Stimulated activated naive B cell treated with anti-CD40 and anti-IgM and Interleukin-4, amounts not matched to agents 10 μg/mL and 1 μg/mL and 100 μg/mL, for 72 hours (primary cell): ENCODE results near the gene POMZP3.
"Not testable (repeated sequence)": the region's sequence is repeated elsewhere in the genome, so short reads cannot be mapped to it uniquely, and the experiment has no call there.

Experiments
- ATAC-seq, 2 donors: fragments of 150-1000 bp; cut with Tn5 transposase; replicated peaks; 2 replicates each; pipeline ENCODE4 v1.10.0; 2021; ENCODE audit warnings: moderate library complexity in 1 of 2
- DNase-seq: peaks from one replicate; pipeline ENCODE4 v3.0.0; 2021
- H3K27ac Mint-ChIP-seq: one replicate; pipeline ENCODE4 v1.8.0; 2022; ENCODE audit warnings: mild to moderate bottlenecking, mixed read lengths
- H3K27me3 Mint-ChIP-seq, 2 donors: one replicate each; pipeline ENCODE4 v1.8.0; 2022; ENCODE audit warnings: mixed read lengths in 2 of 2
- H3K36me3 Mint-ChIP-seq, 2 donors: one replicate each; pipeline ENCODE4 v1.8.0; 2022; ENCODE audit warnings: mixed read lengths in 2 of 2, mild to moderate bottlenecking in 1 of 2
- H3K4me1 Mint-ChIP-seq, 2 donors: one replicate each; pipeline ENCODE4 v1.8.0; 2022; ENCODE audit warnings: mixed read lengths in 2 of 2, mild to moderate bottlenecking in 1 of 2
- H3K4me3 Mint-ChIP-seq, 2 donors: one replicate each; pipeline ENCODE4 v1.8.0; 2022; ENCODE audit warnings: mild to moderate bottlenecking in 2 of 2, mixed read lengths in 2 of 2, moderate library complexity in 1 of 2
- H3K9me3 Mint-ChIP-seq, 2 donors: one replicate each; pipeline ENCODE4 v1.8.0; 2022; ENCODE audit warnings: mixed read lengths in 2 of 2, mild to moderate bottlenecking in 1 of 2

Gene POMZP3

DNA sequence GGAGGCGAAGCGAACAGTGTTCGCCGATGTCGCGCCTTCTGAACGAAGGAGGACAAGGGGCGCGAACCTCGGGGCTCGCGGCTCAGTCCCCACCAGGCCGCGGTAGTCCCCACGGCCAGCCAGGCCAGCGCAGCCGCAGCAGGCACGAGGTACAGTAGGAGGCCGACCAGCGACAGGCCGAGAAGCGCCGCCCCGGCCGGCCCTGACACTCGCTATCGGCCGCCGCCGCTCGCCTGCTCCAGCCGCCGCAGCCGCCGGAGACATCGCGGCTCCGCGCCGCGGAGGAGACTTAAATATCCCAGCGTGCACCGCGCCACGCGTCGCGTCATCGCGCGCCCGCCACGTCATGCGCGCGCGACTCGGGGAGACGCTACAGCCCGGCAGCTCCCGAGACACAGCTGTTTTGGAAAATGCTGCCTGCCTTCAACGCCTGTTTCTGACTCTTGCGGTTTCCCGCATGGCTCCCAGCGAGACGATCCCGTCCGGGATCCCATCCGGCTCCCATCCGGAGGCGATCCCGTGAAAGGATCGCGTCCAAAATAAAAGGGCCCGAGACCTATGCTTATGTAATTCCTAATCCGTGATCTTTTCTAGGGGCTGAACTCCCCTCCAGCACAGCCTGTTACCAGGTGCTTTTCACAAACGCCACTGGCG lies at the start of gene POMZP3:
Gene POMZP3 (minus strand): TSS at position 291 of the 654 bp plus-strand sequence. CDS start 1,215 bp downstream, outside the sequence.
- Mint-ChIP-seq H3K4me3 (peak within 1 kb of the TSS; percentile 89 to 93), H3K27ac (peak within 1 kb of the TSS; percentile 96), H3K36me3 (peaks cover 13 to 15% of the 10 kb centered on the region in 2 donors), H3K4me1 (peaks cover 3 to 11% of the 10 kb centered on the region in 2 donors)
- DNase-seq, result peak; percentile 40
- H3K9me3 Mint-ChIP-seq, H3K27me3 Mint-ChIP-seq: not testable (repeated sequence)
- peak; percentile 94 to 95 for ATAC-seq

DNA sequence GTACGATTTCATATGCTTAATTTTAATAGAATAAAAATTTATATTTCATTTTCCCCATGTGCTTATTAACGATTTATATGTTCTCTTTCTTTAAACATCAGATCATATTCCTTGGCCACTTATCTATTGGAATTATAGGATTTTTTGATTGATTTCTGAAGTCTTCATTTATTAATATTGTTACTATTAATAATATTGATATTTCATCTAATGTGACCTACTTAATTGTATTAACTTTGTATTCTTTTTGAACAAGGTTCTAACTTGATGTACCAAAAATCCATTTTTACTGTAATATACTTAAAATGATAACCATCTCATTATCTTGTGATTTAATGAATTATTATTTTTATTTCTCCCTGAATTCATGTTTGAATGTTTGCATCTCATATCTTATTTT lies 48.7 kb upstream of the POMZP3 start:
- DNase-seq, H3K27ac Mint-ChIP-seq, ATAC-seq, H3K4me3 Mint-ChIP-seq, H3K36me3 Mint-ChIP-seq, H3K4me1 Mint-ChIP-seq, H3K9me3 Mint-ChIP-seq: not testable (repeated sequence)
- H3K27me3 Mint-ChIP-seq, result peaks cover 0 to 11% of the 10 kb centered on the region in 2 donors

DNA sequence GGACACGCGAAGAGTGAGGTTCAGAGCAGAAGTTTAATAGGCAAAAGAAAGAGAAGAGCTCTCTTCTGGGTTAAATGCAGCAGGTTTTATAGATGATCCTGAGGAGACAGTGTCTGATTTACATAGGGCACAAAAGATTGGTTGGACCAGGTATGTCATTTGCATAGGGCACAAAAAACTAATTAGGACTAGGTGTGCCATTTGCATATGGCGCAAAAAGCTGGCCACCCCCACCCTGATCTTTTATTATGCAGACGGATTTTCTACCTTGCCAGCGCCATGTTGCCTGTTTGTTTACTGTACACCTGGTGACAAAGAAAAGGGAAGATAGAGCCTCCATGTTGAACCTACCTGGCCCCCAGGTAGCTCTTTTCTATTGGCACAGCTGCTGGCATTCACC lies 46.3 kb upstream of the POMZP3 start:
- not testable (repeated sequence) for H3K4me1 Mint-ChIP-seq, H3K36me3 Mint-ChIP-seq, DNase-seq, H3K9me3 Mint-ChIP-seq, H3K27me3 Mint-ChIP-seq, H3K27ac Mint-ChIP-seq, ATAC-seq, H3K4me3 Mint-ChIP-seq

DNA sequence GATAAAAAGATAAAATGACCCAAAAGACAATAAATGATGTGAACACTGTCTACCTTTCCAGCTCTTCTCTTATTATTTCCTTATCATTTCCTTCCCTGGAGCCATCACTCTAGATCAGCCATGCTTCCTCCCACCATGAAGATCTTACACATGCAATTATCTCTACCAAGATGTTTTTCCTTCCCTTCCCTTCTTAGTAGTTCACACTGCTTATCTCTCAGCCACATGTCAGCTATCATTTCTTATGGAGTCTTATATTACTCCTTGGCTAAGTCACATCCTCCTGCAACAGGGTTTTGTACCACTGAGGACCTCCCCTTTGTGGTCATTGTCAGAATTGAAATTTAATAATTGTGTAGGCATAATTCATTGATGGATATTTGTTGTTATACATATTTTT lies 32.1 kb upstream of the POMZP3 start:
- not testable (repeated sequence) for H3K27me3 Mint-ChIP-seq, H3K4me3 Mint-ChIP-seq, H3K4me1 Mint-ChIP-seq, ATAC-seq, H3K27ac Mint-ChIP-seq, H3K36me3 Mint-ChIP-seq, DNase-seq, H3K9me3 Mint-ChIP-seq

DNA sequence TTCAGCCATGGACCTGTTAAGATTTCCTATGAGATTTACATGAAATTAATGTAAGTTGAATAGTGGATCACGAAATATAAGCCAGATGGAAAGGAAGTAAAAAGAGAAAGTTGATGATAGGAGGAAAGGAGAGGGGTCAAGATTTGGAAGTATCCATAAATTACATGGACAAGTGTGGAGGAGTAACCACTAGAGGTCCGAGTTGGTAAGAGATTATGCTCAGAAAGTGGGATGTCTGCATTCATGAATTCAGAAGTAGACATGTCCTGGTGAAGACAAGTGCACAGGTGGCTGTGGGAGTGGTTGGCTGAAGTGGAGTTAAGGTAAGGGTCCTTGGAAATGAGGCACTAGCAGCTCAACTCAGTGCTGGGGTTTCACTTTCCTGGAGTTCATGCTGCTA lies 29.3 kb upstream of the POMZP3 start:
- not testable (repeated sequence) for H3K27me3 Mint-ChIP-seq, H3K36me3 Mint-ChIP-seq, ATAC-seq, H3K4me1 Mint-ChIP-seq, H3K4me3 Mint-ChIP-seq, H3K27ac Mint-ChIP-seq, H3K9me3 Mint-ChIP-seq, DNase-seq

DNA sequence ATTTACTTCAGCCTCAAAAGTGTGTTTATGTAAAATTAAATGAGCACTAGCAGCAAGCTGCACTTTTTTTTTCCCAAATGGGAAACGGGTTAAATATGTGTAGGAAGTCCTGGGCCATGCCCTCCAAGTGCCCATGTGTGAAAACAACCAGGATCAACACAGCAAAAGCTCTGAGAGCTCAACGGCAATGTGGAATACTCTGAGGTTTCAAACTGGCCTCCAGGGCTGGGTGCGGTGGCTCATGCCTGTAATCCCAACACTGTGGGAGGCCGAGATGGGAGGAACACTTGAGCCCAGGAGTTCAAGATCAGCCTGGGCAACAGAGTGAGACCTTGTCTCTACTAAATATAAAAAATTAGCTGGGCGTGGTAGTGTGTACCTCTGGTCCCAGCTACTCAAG lies 15.5 kb upstream of the POMZP3 start:
- H3K36me3 Mint-ChIP-seq, DNase-seq, H3K4me1 Mint-ChIP-seq, H3K27me3 Mint-ChIP-seq, H3K4me3 Mint-ChIP-seq, H3K27ac Mint-ChIP-seq, H3K9me3 Mint-ChIP-seq, ATAC-seq: not testable (repeated sequence)

DNA sequence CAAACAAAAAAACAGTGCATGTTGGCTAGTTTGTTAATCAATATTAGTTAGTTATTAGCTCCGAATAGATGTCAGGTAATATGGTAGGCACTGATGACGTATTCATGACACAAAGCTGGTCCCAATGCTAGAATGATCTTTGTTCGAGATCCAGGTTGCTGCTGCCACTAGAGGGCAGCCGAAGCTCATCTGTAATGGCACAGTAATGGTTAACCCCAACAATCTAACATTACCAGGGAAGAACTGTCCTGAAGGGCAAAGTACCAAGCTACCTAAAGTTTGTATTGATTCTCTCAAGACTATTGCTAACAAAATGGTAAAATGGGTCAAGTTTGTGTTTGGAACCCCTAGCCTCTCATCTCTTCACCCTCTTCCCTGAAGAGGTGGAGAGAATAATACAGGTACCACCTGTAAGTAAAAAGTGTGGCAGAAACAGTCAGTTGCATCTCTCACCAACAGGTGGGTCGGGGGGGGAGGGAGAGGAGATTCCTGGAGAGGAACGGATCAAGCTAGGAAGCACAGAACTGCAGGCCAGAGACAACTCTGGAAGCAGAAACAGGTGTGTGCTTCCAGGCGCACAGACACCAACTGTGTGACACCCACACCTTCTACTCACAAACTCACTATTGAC lies 10.1 kb upstream of the POMZP3 start:
- not testable (repeated sequence) for H3K27ac Mint-ChIP-seq, DNase-seq, H3K4me3 Mint-ChIP-seq, H3K4me1 Mint-ChIP-seq, H3K27me3 Mint-ChIP-seq, H3K9me3 Mint-ChIP-seq, H3K36me3 Mint-ChIP-seq
- ATAC-seq, result peak; percentile 95 to 98

DNA sequence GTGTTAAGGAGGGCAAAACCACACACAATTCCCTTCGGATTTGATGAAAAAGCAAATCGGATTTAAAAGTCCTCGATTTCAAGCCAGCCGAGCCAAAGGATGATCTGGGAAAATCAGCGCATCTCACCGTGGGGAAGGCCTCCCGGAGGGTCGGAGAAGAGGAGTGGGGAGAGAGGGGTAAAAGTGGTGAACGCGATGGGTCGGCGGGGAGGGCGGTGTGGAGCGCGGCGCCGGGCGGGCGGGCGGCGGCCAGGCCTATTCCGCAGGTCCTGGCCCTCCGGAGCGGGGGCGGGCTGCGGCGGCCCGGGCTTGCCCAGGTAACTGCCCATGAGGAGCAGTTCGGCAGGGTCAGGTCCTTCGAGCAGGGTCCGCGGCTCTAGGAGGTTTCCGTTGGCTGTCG lies 498 bp downstream of the POMZP3 start:
- DNase-seq, H3K9me3 Mint-ChIP-seq, H3K27me3 Mint-ChIP-seq: not testable (repeated sequence)
- ATAC-seq, result peak; percentile 64 to 70
- Mint-ChIP-seq H3K27ac (peak overlapping the region; percentile 91), H3K36me3 (peaks cover 13 to 15% of the 10 kb centered on the region in 2 donors), H3K4me1 (peaks cover 3 to 11% of the 10 kb centered on the region in 2 donors), H3K4me3 (peak overlapping the region; percentile 84 to 88)

DNA sequence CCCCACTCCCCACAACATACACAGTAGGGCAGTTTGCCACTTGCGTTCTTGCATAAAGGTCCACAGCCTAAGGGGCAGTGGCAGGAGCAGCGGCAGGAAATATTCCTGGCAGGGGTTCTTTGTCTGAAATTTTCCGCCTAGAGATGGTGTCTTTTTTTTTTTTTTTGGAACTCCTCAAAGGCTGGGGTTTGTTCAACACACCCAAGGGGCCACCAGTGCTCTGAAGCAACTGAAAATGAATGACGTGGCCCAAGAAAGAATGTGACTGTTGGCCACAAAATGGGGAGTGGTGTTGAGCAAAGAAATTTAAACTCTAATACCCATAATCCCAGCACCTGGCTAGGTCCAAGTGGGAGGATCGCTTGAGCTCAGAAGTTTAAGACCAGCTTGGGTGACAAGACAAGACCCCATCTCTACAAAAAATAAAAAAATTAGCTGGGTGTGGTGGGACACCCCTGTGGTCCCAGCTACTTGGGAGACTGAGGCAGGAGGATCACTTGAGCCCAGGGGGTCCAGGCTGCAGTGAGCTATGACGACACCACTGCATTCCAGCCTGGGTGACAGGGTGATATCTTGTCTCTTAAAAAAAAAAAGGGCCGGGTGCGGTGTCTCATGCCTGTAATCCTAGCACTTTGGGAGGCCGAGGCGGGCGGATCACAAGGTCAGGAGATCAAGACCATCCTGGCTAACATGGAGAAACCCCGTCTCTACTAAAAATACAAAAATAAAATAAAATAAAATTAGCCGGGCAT lies 7.5 kb downstream of the POMZP3 start:
- H3K4me1 Mint-ChIP-seq, H3K27ac Mint-ChIP-seq, DNase-seq, ATAC-seq, H3K4me3 Mint-ChIP-seq, H3K9me3 Mint-ChIP-seq, H3K27me3 Mint-ChIP-seq: not testable (repeated sequence)
- peaks cover 10 to 12% of the 10 kb centered on the region in 2 donors for H3K36me3 Mint-ChIP-seq

DNA sequence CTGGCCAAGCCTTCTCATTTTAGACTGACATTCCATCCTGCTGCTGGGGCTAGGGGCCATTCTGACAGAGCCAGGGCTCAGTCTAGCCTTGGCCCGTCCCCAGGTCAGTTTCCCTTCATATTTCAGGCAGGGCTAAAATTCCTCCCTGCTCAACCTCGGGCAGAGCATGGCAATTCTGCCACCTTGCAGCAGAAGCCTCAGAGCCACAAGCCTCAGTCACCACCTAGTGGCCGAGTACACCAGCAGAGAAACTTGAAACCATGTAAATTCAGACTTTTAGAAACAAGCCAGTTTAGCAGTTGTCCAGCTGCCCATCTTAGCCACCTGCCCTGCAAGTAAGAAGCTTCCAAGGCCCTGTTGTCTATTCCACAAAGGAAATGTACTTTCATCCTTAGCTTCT lies 13.3 kb downstream of the POMZP3 start:
- peak; percentile 56 to 71 for ATAC-seq
- not testable (repeated sequence) for H3K27ac Mint-ChIP-seq, H3K4me3 Mint-ChIP-seq, H3K9me3 Mint-ChIP-seq, H3K27me3 Mint-ChIP-seq, H3K4me1 Mint-ChIP-seq, H3K36me3 Mint-ChIP-seq, DNase-seq

DNA sequence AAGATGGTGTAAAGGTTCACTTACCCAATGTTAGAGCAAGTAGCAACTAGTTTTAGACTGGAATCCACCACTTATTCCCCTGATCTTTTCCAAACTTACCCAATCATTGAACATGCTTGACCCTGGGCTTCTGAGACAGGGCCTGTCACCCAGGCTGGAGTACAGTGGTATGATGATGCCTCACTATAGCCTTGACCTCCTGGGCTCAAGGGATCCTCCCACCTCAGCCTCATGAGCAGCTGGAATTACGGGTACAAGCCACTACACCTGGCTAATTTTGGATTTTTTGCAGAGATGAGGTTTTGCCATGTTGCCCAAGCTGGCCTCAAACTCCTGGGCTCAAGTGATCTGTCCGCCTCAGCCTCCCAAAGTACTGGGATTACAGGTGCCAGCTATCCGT lies 14.8 kb downstream of the POMZP3 start:
- DNase-seq, H3K4me1 Mint-ChIP-seq, H3K27me3 Mint-ChIP-seq, H3K4me3 Mint-ChIP-seq, H3K27ac Mint-ChIP-seq, ATAC-seq, H3K9me3 Mint-ChIP-seq: not testable (repeated sequence)
- H3K36me3 Mint-ChIP-seq, result peaks cover 0 to 11% of the 10 kb centered on the region in 2 donors

DNA sequence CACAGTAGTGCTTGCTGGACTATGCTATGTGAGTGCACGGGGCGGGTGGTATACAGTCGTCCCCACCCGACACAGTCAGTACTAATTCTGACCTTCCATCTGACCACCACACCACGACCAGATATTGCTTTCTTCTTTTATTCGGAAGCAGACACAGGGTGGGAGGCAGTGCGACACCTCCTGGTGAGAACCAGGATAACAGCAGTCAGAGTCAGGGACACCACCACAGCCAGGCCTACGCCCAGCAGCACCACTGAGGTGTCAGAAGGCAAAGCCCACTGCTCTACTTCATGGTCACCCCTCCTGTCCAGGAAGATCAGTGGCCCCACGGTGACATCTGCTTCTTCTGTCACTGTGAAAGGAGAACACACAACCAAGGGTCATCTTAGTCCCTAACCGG lies 17.2 kb downstream of the POMZP3 start:
- peak; percentile 38 to 47 for ATAC-seq

DNA sequence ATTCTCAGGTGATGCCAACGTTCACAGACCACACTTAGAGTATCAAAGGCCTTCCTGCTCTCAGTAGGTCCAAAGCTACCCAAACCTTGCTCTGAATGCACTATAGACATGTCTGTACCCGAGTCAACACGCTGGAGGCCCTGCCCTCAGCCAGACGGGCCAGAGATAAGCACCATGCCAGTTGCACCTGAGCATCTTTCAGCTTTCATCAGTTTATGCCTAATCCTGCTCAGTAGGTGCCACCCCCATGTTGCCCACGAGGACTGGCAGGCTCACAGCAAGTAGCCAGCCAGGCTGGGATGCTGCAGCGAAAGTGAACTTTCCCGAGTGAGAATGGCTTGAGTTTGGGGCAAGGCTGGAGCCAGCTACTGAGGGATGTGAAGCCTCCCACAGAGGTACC lies 18.6 kb downstream of the POMZP3 start:
- not testable (repeated sequence) for H3K9me3 Mint-ChIP-seq, H3K4me3 Mint-ChIP-seq, H3K27me3 Mint-ChIP-seq, H3K36me3 Mint-ChIP-seq, DNase-seq, ATAC-seq
- peaks cover 8 to 16% of the 10 kb centered on the region in 2 donors for H3K4me1 Mint-ChIP-seq
- H3K27ac Mint-ChIP-seq, result peak overlapping the region; percentile 31

More for the DNA sequence above, 17.2 kb downstream of the POMZP3 start:
- not testable (repeated sequence) for DNase-seq, H3K4me3 Mint-ChIP-seq, H3K27me3 Mint-ChIP-seq, H3K27ac Mint-ChIP-seq, H3K9me3 Mint-ChIP-seq
- H3K4me1 Mint-ChIP-seq, result peaks cover 8 to 16% of the 10 kb centered on the region in 2 donors
- peaks cover 0 to 11% of the 10 kb centered on the region in 2 donors for H3K36me3 Mint-ChIP-seq

DNA sequence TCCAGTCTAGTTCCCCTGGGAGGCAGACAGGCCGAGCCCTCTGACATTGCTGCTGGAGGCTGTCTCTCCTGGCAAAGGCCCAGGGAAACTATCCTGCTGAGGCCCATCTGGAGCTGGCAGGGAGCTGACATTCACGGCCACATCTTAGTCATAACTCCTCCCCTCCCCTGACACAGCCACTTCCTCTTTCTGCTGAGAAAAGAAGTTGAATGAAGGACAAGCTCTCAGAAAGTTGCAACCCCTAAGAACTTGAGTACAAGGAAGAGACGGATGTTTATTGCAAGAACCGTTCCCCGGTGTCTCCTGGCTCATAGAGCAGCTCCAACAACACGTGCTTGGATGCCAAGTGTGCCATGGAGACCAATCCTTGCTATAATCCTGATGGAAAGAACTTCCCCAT lies 21.1 kb downstream of the POMZP3 start:
- peaks cover 7 to 16% of the 10 kb centered on the region in 2 donors for H3K4me1 Mint-ChIP-seq
- H3K4me3 Mint-ChIP-seq, result peak overlapping the region in 1 of 2 donors; percentile 56
- DNase-seq, result peak; percentile 66
- not testable (repeated sequence) for H3K36me3 Mint-ChIP-seq, H3K27me3 Mint-ChIP-seq, H3K9me3 Mint-ChIP-seq
- peak overlapping the region; percentile 84 for H3K27ac Mint-ChIP-seq
- ATAC-seq, result peak; percentile 96 to 98

DNA sequence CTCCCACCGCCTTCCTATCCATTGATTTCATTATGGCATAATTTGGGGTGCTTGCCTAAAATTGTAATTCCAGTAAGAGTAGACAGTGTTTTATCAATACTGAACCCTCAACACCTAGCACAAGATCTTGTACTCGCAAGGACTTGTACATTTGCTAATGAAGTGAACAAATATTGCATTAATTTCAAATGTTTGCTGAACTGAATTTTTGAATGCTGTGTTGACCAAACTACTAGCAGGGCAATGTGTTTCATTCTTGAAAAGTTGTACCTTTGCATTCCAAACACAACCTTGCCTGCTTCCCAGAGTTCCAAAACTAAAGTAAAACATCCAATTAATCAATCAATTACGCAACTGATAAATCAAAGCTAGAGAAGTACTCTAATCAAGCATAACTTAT lies 26.4 kb downstream of the POMZP3 start:
- H3K27me3 Mint-ChIP-seq, H3K9me3 Mint-ChIP-seq, DNase-seq, ATAC-seq, H3K4me3 Mint-ChIP-seq, H3K36me3 Mint-ChIP-seq, H3K27ac Mint-ChIP-seq: not testable (repeated sequence)
- H3K4me1 Mint-ChIP-seq, result peaks cover 8 to 15% of the 10 kb centered on the region in 2 donors
